ENCODE results near the gene MUCL1.

DNA sequence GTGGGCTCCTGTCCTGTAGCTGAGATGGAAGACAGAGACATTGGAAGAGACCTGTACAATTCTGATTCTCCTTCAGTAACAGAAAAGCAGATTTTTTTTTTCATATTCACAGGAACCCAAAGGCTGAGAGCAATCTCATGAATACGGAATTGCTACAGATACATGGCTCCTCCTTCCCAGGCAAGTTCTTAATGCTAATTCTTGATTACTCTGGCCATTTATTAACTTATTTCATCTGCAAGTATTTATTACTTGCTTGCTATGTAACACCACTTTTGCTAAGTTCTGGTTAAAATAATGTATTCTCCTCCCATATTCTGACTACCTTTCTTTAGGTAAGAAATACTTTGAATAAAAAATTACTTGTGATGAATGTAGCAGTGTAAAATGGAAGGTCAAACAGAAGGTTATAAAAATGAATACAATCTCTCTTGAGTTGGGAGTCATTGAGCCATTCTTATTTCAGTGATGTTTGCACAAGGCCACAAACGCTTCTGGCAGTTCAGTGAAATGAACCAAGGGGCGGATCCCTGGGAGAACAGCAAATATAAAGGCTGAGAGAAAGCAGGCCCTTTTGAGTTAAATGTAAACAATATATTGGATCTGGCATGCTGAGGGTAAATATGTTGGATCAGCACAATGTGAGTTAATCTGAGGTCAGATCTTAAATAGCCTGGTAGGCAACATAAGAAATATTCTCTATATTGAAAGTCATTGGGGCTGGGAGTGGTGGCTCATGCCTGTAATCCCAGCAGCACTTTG, 37.6 kb downstream of the MUCL1 start:
- no peak for TF ChIP-seq ZFX (IDR thresholded peaks at IDR 0.05; ENCODE audit: borderline replicate concordance)
- TF ChIP-seq, protein P1, sequence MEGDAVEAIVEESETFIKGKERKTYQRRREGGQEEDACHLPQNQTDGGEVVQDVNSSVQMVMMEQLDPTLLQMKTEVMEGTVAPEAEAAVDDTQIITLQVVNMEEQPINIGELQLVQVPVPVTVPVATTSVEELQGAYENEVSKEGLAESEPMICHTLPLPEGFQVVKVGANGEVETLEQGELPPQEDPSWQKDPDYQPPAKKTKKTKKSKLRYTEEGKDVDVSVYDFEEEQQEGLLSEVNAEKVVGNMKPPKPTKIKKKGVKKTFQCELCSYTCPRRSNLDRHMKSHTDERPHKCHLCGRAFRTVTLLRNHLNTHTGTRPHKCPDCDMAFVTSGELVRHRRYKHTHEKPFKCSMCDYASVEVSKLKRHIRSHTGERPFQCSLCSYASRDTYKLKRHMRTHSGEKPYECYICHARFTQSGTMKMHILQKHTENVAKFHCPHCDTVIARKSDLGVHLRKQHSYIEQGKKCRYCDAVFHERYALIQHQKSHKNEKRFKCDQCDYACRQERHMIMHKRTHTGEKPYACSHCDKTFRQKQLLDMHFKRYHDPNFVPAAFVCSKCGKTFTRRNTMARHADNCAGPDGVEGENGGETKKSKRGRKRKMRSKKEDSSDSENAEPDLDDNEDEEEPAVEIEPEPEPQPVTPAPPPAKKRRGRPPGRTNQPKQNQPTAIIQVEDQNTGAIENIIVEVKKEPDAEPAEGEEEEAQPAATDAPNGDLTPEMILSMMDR (IDR thresholded peaks at IDR 0.05), result no peak

Data from 22Rv1 (cell line).